Prostate gland (tissue), 2 donors: ENCODE data around the gene IFRD2.

ENCODE experiments used
- CTCF ChIP-seq, 4 experiments: fragments of 200-600 bp in 2 of 4; fragments of 450-650 bp in 2 of 4; sonication (generic) in 2 of 4; IDR thresholded peaks; 1 replicate in 3 of 4; 2 replicates in 1 of 4; pipeline ENCODE4 v1.5.1; 2016 to 2019; ENCODE audit warnings: antibody characterized with exemption in 4 of 4, mild to moderate bottlenecking in 2 of 4, moderate library complexity in 2 of 4
- POLR2A ChIP-seq: fragments of 450-650 bp; IDR thresholded peaks from one replicate; pipeline ENCODE4 v1.6.1; 2016; ENCODE audit warnings: antibody characterized with exemption, mild to moderate bottlenecking

GRCh38 chr3:50249457-50249856 is 42.8 kb downstream of the IFRD2 start:
- TF ChIP-seq CTCF (IDR thresholded peaks at IDR 0.05): no peak
- no peak for TF ChIP-seq POLR2A
